PC-3 (cell line): ENCODE measurements around the gene EPB41L4A. TPM values are rescaled to one million over a fixed set of nuclear protein-coding genes. Genes with fewer than 3 reads are reported as not detected.

ENCODE experiments used
- ATAC-seq: fragments of 200-7000 bp; cut with Tn5 transposase; 2 replicates; pipeline ENCODE4 v1.9.1; 2020; ENCODE audit warnings: mild to moderate bottlenecking, moderate library complexity
- BruUV-seq: library from RNA; stranded (reverse); fragments of 400-500 nt; replicated peaks from 2 replicates; lab custom pipeline; 2021; lab: Mats Ljungman, UMichigan
- CTCF ChIA-PET: fragments of 300-600 bp; sonication (Branson Sonifier 250); formaldehyde crosslinking; loops from one replicate; lab custom pipeline; 2022; ENCODE audit warnings: antibody characterized with exemption; lab: Charles Lee
- POLR2A ChIA-PET: fragments of 300-600 bp; sonication (Branson Sonifier 250); formaldehyde crosslinking; loops from one replicate; lab custom pipeline; 2022; ENCODE audit warnings: antibody characterized with exemption; ENCODE audit not compliant: unreplicated experiment; lab: Charles Lee
- DNase-seq: peaks from one replicate; pipeline ENCODE4 v3.0.0-alpha.2; 2015
- H2AFZ ChIP-seq: fragments of 300-600 bp; sonication (generic); 2 replicates; pipeline ENCODE4 v1.6.0; 2016; ENCODE audit warnings: antibody characterized with exemption, low read length
- H3F3A ChIP-seq: fragments of 300-600 bp; sonication (generic); one replicate; pipeline ENCODE4 v1.6.0; 2017; ENCODE audit warnings: antibody characterized with exemption, low read length, control low read depth, mild to moderate bottlenecking; ENCODE audit not compliant: unreplicated experiment
- H3K27ac ChIP-seq: fragments of 300-600 bp; sonication (generic); 2 replicates; pipeline ENCODE4 v1.5.1; 2016; ENCODE audit warnings: mild to moderate bottlenecking, low read length
- H3K27me3 ChIP-seq: fragments of 300-600 bp; sonication (generic); 2 replicates; pipeline ENCODE4 v1.6.1; 2016; ENCODE audit warnings: low read length, mixed read lengths
- H3K36me3 ChIP-seq: fragments of 300-600 bp; sonication (generic); 2 replicates; pipeline ENCODE4 v1.6.1; 2016; ENCODE audit warnings: low read depth, mixed run types, low read length, mixed read lengths
- H3K4me1 ChIP-seq: fragments of 300-600 bp; sonication (generic); 2 replicates; pipeline ENCODE4 v1.5.1; 2016; ENCODE audit warnings: low read length; ENCODE audit not compliant: insufficient read depth
- H3K4me2 ChIP-seq: fragments of 300-600 bp; sonication (generic); 2 replicates; pipeline ENCODE4 v1.6.0; 2016; ENCODE audit warnings: low read length
- H3K4me3 ChIP-seq: fragments of 300-600 bp; sonication (generic); 2 replicates; pipeline ENCODE4 v1.5.1; 2016; ENCODE audit warnings: mild to moderate bottlenecking, low read length, mixed read lengths
- H3K79me2 ChIP-seq: fragments of 300-600 bp; sonication (generic); 2 replicates; pipeline ENCODE4 v1.6.1; 2017; ENCODE audit warnings: low read length, mixed read lengths
- H3K9ac ChIP-seq: fragments of 300-600 bp; sonication (generic); 2 replicates; pipeline ENCODE4 v1.6.0; 2016; ENCODE audit warnings: mild to moderate bottlenecking, low read length
- H3K9me2 ChIP-seq: fragments of 300-600 bp; sonication (generic); replicated peaks from 2 replicates; pipeline ENCODE4 v1.6.1; 2016; ENCODE audit warnings: mixed run types, low read length, mixed read lengths
- H3K9me3 ChIP-seq: fragments of 300-600 bp; sonication (generic); 2 replicates; pipeline ENCODE4 v1.6.1; 2016; ENCODE audit warnings: low read length, mixed read lengths
- H4K20me1 ChIP-seq: fragments of 300-600 bp; sonication (generic); 2 replicates; pipeline ENCODE4 v1.6.1; 2016; ENCODE audit warnings: low read length, mixed read lengths
- EZH2 ChIP-seq: fragments of 300-600 bp; sonication (generic); IDR thresholded peaks from one replicate; pipeline ENCODE4 v1.6.1; 2017; ENCODE audit warnings: antibody characterized with exemption, mild to moderate bottlenecking, low read length; ENCODE audit not compliant: unreplicated experiment
- EZH2phosphoT487 ChIP-seq: fragments of 300-600 bp; sonication (generic); IDR thresholded peaks from 2 replicates; pipeline ENCODE4 v1.6.1; 2018; ENCODE audit warnings: mild to moderate bottlenecking, antibody characterized with exemption, low read length, borderline replicate concordance
- intact Hi-C: fragments of 100-400 bp; cut with micrococcal nuclease; formaldehyde crosslinking; loops from 2 replicates; pipeline ENCODE4 v1.9.0; 2023
- total RNA-seq: library from RNA; depleted of rRNA; stranded (reverse); fragments of >200 nt; gene quantifications from 2 replicates; pipeline ENCODE4 v1.2.3, GENCODE V29; 2014
- TF ChIP-seq, protein P1 (sequence below): fragments of 300-600 bp; sonication (generic); conservative IDR thresholded peaks from 2 replicates; pipeline ENCODE4 v1.5.1; 2017; ENCODE audit warnings: antibody characterized with exemption, low read depth, mild to moderate bottlenecking, low read length

Gene EPB41L4A
- total RNA-seq, 1 experiment from 2014 or later = not detected

DNA sequence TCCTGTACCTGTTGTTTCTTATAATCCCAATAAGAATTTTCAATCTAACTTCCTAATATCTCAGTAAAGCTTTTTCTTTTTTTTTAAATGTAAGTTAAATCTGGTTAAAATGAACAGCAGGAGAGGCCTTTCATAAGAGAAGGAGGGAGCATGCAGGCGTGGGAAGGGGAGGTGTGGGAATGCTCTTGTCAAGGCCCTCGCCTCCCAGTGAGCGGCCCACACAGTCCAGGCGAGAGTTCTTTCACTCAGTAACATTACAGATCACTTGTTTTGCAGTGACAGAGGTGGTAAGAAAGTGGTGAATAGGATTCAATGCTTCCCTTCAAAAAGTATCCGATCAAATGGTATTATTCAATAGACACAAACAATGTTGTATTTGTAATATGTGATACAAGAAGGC is 125.0 kb downstream of the EPB41L4A start:
- TF ChIP-seq EZH2 (no peak), EZH2phosphoT487 (no peak)
- TF ChIP-seq, protein P1, sequence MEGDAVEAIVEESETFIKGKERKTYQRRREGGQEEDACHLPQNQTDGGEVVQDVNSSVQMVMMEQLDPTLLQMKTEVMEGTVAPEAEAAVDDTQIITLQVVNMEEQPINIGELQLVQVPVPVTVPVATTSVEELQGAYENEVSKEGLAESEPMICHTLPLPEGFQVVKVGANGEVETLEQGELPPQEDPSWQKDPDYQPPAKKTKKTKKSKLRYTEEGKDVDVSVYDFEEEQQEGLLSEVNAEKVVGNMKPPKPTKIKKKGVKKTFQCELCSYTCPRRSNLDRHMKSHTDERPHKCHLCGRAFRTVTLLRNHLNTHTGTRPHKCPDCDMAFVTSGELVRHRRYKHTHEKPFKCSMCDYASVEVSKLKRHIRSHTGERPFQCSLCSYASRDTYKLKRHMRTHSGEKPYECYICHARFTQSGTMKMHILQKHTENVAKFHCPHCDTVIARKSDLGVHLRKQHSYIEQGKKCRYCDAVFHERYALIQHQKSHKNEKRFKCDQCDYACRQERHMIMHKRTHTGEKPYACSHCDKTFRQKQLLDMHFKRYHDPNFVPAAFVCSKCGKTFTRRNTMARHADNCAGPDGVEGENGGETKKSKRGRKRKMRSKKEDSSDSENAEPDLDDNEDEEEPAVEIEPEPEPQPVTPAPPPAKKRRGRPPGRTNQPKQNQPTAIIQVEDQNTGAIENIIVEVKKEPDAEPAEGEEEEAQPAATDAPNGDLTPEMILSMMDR = no peak
- no peaks in the 10 kb centered on the region for H3K79me2 ChIP-seq
- BruUV-seq = no TSS peak
- no peaks in the 10 kb centered on the region for H4K20me1 ChIP-seq
- H3K4me2 ChIP-seq = no peak overlapping the region
- CTCF ChIA-PET = no interaction called here
- H3K9me2 ChIP-seq = no peaks in the 10 kb centered on the region
- DNase-seq (no peak), ATAC-seq (no peak)
- no peak overlapping the region for H3K4me3 ChIP-seq
- H3K9me3 ChIP-seq = no peaks in the 10 kb centered on the region
- no peaks in the 10 kb centered on the region for H3K36me3 ChIP-seq
- peaks cover 64% of the 10 kb centered on the region for H3K27me3 ChIP-seq
- H3K4me1 ChIP-seq = no peaks in the 10 kb centered on the region
- no peak overlapping the region for H3K27ac ChIP-seq
- POLR2A ChIA-PET = no interaction called here
- H2AFZ ChIP-seq = no peak overlapping the region
- H3K9ac ChIP-seq = no peak overlapping the region
- H3F3A ChIP-seq = no peaks in the 10 kb centered on the region
- intact Hi-C loops = no loop called here

DNA sequence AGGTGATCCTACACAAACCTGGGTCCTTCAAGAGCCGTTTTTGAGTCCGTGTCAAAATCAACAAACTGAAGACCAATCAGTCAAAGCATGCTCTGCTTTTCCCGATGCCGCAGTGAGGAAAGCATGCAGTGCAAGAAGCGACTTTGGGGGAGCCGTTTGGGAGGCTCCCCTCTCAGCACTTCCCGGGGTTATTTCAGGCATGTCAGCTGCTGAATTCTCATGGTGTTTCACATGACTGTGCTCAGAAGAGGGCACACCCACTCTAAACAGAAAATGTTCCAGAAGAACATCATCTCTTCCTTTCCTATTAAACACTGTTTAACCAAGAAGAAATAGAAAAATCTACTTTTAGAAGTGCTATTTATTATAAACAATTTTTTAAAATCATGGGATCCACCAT is 125.5 kb downstream of the EPB41L4A start:
- H3F3A ChIP-seq = no peaks in the 10 kb centered on the region
- no peak for DNase-seq
- TF ChIP-seq EZH2phosphoT487 (no peak), EZH2 (no peak)
- TF ChIP-seq, protein P1 = no peak
- H3K27ac ChIP-seq = no peak overlapping the region
- no peaks in the 10 kb centered on the region for H3K36me3 ChIP-seq
- H3K4me1 ChIP-seq = no peaks in the 10 kb centered on the region
- no peak overlapping the region for H2AFZ ChIP-seq
- no peaks in the 10 kb centered on the region for H3K79me2 ChIP-seq
- no peak overlapping the region for H3K4me2 ChIP-seq
- H3K9me3 ChIP-seq = no peaks in the 10 kb centered on the region
- no peaks in the 10 kb centered on the region for H4K20me1 ChIP-seq
- H3K4me3 ChIP-seq = no peak overlapping the region
- no peak for ATAC-seq
- H3K9me2 ChIP-seq = no peaks in the 10 kb centered on the region
- ChIA-PET POLR2A (no interaction called here), CTCF (no interaction called here)
- H3K9ac ChIP-seq = no peak overlapping the region
- BruUV-seq = no TSS peak
- peaks cover 69% of the 10 kb centered on the region for H3K27me3 ChIP-seq
- intact Hi-C loops = no loop called here

DNA sequence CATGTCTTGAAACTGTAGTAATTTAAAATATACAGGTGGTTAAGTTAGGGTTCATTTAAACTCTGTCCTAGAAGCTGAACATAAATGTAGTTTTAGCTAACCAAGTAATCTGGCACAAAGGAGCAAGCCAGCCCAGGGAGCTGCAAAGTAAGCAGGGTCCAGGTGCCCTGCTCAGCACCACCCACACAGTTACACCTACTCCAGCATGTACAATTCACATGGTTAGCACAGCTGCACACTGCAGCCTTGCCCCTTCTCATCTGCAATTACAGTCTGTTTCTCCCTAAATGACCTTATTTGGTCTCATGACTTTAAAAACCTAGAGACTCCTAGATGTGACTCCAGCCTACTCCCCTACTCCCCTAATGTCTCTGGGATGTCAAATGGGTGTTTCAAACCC is 128.4 kb downstream of the EPB41L4A start:
- Histone ChIP-seq H3K9me3 (no peaks in the 10 kb centered on the region), H4K20me1 (no peaks in the 10 kb centered on the region), H3K9me2 (no peaks in the 10 kb centered on the region), H3K9ac (no peak overlapping the region), H3F3A (no peaks in the 10 kb centered on the region), H3K4me2 (no peak overlapping the region), H2AFZ (no peak overlapping the region), H3K36me3 (no peaks in the 10 kb centered on the region), H3K4me1 (no peaks in the 10 kb centered on the region), H3K4me3 (no peak overlapping the region), H3K79me2 (no peaks in the 10 kb centered on the region), H3K27ac (no peak overlapping the region), H3K27me3 (peaks cover 97% of the 10 kb centered on the region)
- intact Hi-C loops = no loop called here
- CTCF ChIA-PET = no interaction called here
- BruUV-seq = no TSS peak
- POLR2A ChIA-PET = no interaction called here
- TF ChIP-seq EZH2phosphoT487 = no peak
- no peak for DNase-seq
- ATAC-seq = no peak
